GM13977 (cell line): Measurements from ENCODE around the gene RECQL5.
"Not testable (repeated sequence)": the region's sequence is repeated elsewhere in the genome, so short reads cannot be mapped to it uniquely, and the experiment has no call there.

Source experiments
- DNase-seq: peaks from one replicate; pipeline ENCODE4 v3.0.0; 2012; ENCODE audit warnings: low spot score
- in situ Hi-C: fragments of 300-500 bp; cut with MboI; formaldehyde crosslinking; loops from one replicate; pipeline ENCODE4 v1.12.0; 2022; ENCODE audit warnings: low sequenced_read_pairs, low pct_unique_long_range_greater_than_20kb, mixed read lengths, inconsistent platforms; ENCODE audit not compliant: unreplicated experiment
- TF ChIP-seq, protein P1 (sequence below): IDR thresholded peaks from 2 replicates; pipeline ENCODE4 v1.5.1; 2012; ENCODE audit warnings: mild to moderate bottlenecking, control low read depth; ENCODE audit not compliant: insufficient read depth; ENCODE audit errors: extremely low read depth, missing control alignments

The RECQL5 gene

GRCh38 chr17:75587675-75588595 is 79.0 kb downstream of the RECQL5 start, which contains the start of gene MYO15B:
Gene MYO15B (plus strand): TSS chr17:75587800. CDS start chr17:75588058, 258 bp downstream.
- peak; percentile 68 for DNase-seq
- in situ Hi-C loops = no loop called here
- TF ChIP-seq, protein P1, sequence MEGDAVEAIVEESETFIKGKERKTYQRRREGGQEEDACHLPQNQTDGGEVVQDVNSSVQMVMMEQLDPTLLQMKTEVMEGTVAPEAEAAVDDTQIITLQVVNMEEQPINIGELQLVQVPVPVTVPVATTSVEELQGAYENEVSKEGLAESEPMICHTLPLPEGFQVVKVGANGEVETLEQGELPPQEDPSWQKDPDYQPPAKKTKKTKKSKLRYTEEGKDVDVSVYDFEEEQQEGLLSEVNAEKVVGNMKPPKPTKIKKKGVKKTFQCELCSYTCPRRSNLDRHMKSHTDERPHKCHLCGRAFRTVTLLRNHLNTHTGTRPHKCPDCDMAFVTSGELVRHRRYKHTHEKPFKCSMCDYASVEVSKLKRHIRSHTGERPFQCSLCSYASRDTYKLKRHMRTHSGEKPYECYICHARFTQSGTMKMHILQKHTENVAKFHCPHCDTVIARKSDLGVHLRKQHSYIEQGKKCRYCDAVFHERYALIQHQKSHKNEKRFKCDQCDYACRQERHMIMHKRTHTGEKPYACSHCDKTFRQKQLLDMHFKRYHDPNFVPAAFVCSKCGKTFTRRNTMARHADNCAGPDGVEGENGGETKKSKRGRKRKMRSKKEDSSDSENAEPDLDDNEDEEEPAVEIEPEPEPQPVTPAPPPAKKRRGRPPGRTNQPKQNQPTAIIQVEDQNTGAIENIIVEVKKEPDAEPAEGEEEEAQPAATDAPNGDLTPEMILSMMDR = peak; percentile 7

DNA sequence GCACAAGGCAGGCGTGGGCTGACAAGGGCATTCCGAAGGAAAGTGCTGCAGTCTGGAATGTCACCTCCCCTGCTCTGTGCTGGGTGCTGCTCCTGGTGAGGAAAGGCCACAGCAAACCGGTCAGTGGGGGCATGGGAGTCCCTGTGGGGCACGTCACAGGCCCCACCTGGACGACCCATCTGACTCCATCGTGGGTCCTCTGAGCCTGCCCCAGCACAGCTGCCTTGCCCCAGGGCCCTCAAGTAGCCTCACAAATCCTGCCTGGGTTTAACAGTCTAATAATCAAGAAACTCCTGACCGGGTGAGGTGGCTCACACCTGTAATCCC is 82.1 kb downstream of the RECQL5 start:
- TF ChIP-seq, protein P1 = no peak
- DNase-seq = no peak
- in situ Hi-C loops = no loop called here

GRCh38 chr17:75583197-75583596 is 83.8 kb downstream of the RECQL5 start:
- DNase-seq, in situ Hi-C loops: not testable (repeated sequence)

DNA sequence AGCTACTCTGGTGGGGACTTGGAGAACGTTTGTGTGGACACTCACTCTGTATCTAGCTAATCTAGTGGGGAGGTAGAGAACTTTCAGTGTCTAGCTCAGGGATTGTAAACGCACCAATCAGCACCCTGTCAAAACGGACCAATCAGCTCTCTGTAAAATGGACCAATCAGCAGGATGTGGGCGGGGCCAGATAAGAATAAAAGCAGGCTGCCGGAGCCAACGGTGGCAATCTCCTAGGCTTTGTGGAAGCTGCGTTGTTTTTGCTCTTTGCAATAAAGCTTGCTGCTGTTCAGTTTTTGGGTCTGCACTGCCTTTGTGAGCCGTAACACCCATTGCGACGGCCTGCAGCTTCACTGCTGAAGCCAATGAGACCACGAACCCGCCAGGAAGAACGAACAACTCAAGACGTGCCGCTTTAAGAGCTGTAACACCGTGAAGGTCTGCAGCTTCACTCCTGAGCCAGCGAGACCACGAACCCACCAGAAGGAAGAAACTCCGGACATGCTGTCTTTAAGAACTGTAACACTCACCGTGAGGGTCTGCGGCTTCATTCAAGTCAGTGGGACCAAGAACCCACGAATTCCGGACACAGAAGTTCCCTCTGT is 85.7 kb downstream of the RECQL5 start:
- in situ Hi-C loops = not testable (repeated sequence)

More for the DNA sequence above, 85.7 kb downstream of the RECQL5 start:
- not testable (repeated sequence) for DNase-seq
